K562 (cell line): Measurements from ENCODE around the gene MAST3. TPM values are rescaled to one million over a fixed set of nuclear protein-coding genes. Genes with fewer than 3 reads are reported as not detected.
A peak's percentile ranks its signal among the peaks of the same experiment; 100 is the strongest.

Source experiments
- ATF4 ChIP-seq: fragments of 450-650 bp; formaldehyde crosslinking; IDR thresholded peaks from 2 replicates; pipeline ENCODE4 v1.4.0; 2022; ENCODE audit warnings: mild to moderate bottlenecking, moderate library complexity
- BRF2 ChIP-seq: IDR thresholded peaks from 3 replicates; pipeline ENCODE4 v1.6.1; 2011; ENCODE audit warnings: borderline replicate concordance, mild to moderate bottlenecking; ENCODE audit not compliant: insufficient read length, insufficient read depth
- ELK3 ChIP-seq: fragments of 450-650 bp; formaldehyde crosslinking; IDR thresholded peaks from 2 replicates; pipeline ENCODE4 v1.4.0; 2020; ENCODE audit warnings: mild to moderate bottlenecking
- FIP1L1 ChIP-seq: fragments of 200-400 bp; formaldehyde crosslinking; IDR thresholded peaks from 2 replicates; pipeline ENCODE4 v1.6.1; 2018; ENCODE audit warnings: mild to moderate bottlenecking, low read depth, low read length; ENCODE audit not compliant: poor library complexity, severe bottlenecking
- FOXK2 ChIP-seq, 2 experiments: fragments of 450-650 bp; IDR thresholded peaks in 1 of 2; conservative IDR thresholded peaks in 1 of 2; 2 replicates each; pipeline ENCODE4 v1.6.1; 2016; ENCODE audit warnings: low read depth in 2 of 2, mild to moderate bottlenecking in 1 of 2
- GTF2B ChIP-seq: IDR thresholded peaks from 2 replicates; pipeline ENCODE4 v1.6.1; 2011; ENCODE audit not compliant: insufficient read length; ENCODE audit errors: extremely low read depth
- HINFP ChIP-seq: fragments of 450-650 bp; conservative IDR thresholded peaks from 2 replicates; pipeline ENCODE4 v1.6.1; 2016; ENCODE audit warnings: missing genetic modification characterization, low read depth, mild to moderate bottlenecking, control low read depth, missing compliant biosample characterization
- ILK ChIP-seq: fragments of 450-650 bp; IDR thresholded peaks from 2 replicates; pipeline ENCODE4 v1.6.1; 2016; ENCODE audit warnings: missing genetic modification characterization, low read depth, mild to moderate bottlenecking, missing compliant biosample characterization, moderate library complexity, borderline replicate concordance
- KAT2B ChIP-seq: IDR thresholded peaks from one replicate; pipeline ENCODE4 v1.6.1; 2012; ENCODE audit warnings: low read depth, mild to moderate bottlenecking, control low read depth, inconsistent platforms, low read length, moderate library complexity
- MEF2D ChIP-seq: conservative IDR thresholded peaks from 2 replicates; pipeline ENCODE4 v1.6.1; 2016; ENCODE audit warnings: low read depth, missing genetic modification characterization, missing compliant biosample characterization
- MTA1 ChIP-seq: fragments of 450-650 bp; IDR thresholded peaks from 2 replicates; pipeline ENCODE4 v1.6.1; 2017; ENCODE audit warnings: borderline replicate concordance
- MTA2 ChIP-seq: fragments of 450-650 bp; IDR thresholded peaks from 2 replicates; pipeline ENCODE4 v1.6.1; 2016; ENCODE audit warnings: low read depth
- NONO ChIP-seq, 2 experiments: fragments of 200-400 bp in 1 of 2; fragments of 450-650 bp in 1 of 2; formaldehyde crosslinking in 1 of 2; IDR thresholded peaks; 2 replicates each; pipeline ENCODE4 v1.6.1; 2017; ENCODE audit warnings: low read depth in 2 of 2, mild to moderate bottlenecking in 2 of 2, moderate library complexity in 2 of 2, low read length in 1 of 2
- POLR2G ChIP-seq: fragments of 200-400 bp; formaldehyde crosslinking; IDR thresholded peaks from 2 replicates; pipeline ENCODE4 v1.6.1; 2017; ENCODE audit warnings: low read depth, mild to moderate bottlenecking, antibody characterized with exemption, low read length, moderate library complexity
- ZBTB33 ChIP-seq: sonication (generic); formaldehyde crosslinking; IDR thresholded peaks from 2 replicates; pipeline ENCODE4 v1.8.1; 2023; ENCODE audit warnings: mild to moderate bottlenecking, missing genetic modification reagents
- ZBTB7A ChIP-seq: IDR thresholded peaks from 2 replicates; pipeline ENCODE4 v1.6.1; 2011; ENCODE audit warnings: low read depth, mild to moderate bottlenecking, low read length, moderate library complexity, borderline replicate concordance; ENCODE audit not compliant: control insufficient read depth
- ZNF589 ChIP-seq: fragments of 200-800 bp; sonication (Bioruptor generic); IDR thresholded peaks from 2 replicates; pipeline ENCODE4 v1.6.1; 2016; ENCODE audit warnings: low read depth, missing genetic modification characterization, missing compliant biosample characterization
- polyA plus RNA-seq, 8 experiments: library from polyadenylated mRNA; depleted of rRNA in 4 of 8; stranded (reverse) in 5 of 8; unstranded in 3 of 8; fragments of >200 nt; fragmentation: Nextera tagmentation in 2 of 8; fragmentation: Illumina TruSeq in 1 of 8; extraction: Ambion mirVana in 2 of 8; extraction: Trizol in 1 of 8; gene quantifications; 2 replicates each; pipeline versions ENCODE4 v1.2.1 to v1.2.3, GENCODE V29; 2011 to 2014; ENCODE audit warnings: inconsistent platforms in 1 of 8, missing spikeins in 1 of 8
- total RNA-seq, 7 experiments: library from RNA; depleted of rRNA in 6 of 7; stranded (reverse); fragments of >200 nt in 6 of 7; fragmentation: Illumina TruSeq in 2 of 7; extraction: Trizol in 2 of 7; gene quantifications; 2 replicates each; pipeline versions ENCODE4 v1.2.1 to v1.2.3, GENCODE V29; 2011 to 2021; ENCODE audit warnings: low replicate concordance in 1 of 7

MAST3 gene
- total and polyA plus RNA-seq, 9 of the 15 experiments (the other 6 are each of a cell fraction or from before 2014, with no cell fraction given) = 0.94 to 9.9 (median 2.4) TPM

- no peak for TF ChIP-seq GTF2B
- no peak for TF ChIP-seq FIP1L1
- TF ChIP-seq KAT2B = no peak
- no peak for TF ChIP-seq MTA1
- no peak for TF ChIP-seq BRF2
- TF ChIP-seq ELK3 = no peak
- no peak for TF ChIP-seq ILK (tag)
- TF ChIP-seq POLR2G = no peak
- no peak for TF ChIP-seq MTA2
- TF ChIP-seq ZBTB7A = no peak
- TF ChIP-seq NONO (IDR thresholded peaks at IDR 0.05; ENCODE audit: low read depth in 2 of 2, low read length in 1 of 2) = no peak
- no peak for TF ChIP-seq HINFP
- TF ChIP-seq ZBTB33 = peak; percentile 86
- TF ChIP-seq FOXK2 (conservative IDR thresholded peaks at IDR 0.05 in 1 of 2, IDR thresholded peaks at IDR 0.05 in 1 of 2; ENCODE audit: low read depth in 2 of 2) = peak; percentile 64 to 67; a peak in 3 of 4 replicates
- no peak for TF ChIP-seq ATF4 (CRISPR knock-in tag)
- no peak for TF ChIP-seq MEF2D (tag)
- TF ChIP-seq ZNF589 (CRISPR knock-in tag) = no peak
Observed at GRCh38 chr19:18090545-18091216, 6.9 kb upstream of the MAST3 start (continued).
